IgD-negative memory B cell (primary cell): ENCODE data around the gene HERPUD1. TPM values are rescaled to one million over a fixed set of nuclear protein-coding genes. Genes with fewer than 3 reads are reported as not detected.
A peak's percentile ranks its signal among the peaks of the same experiment; 100 is the strongest.
"Not testable (repeated sequence)": the region's sequence is repeated elsewhere in the genome, so short reads cannot be mapped to it uniquely, and the experiment has no call there.

Experiments
- H3K27ac Mint-ChIP-seq, 3 donors: one replicate each; pipeline ENCODE4 v1.8.0; 2020 to 2022; ENCODE audit warnings: mild to moderate bottlenecking in 3 of 3, mixed read lengths in 3 of 3, moderate library complexity in 1 of 3
- H3K27me3 Mint-ChIP-seq: one replicate; pipeline ENCODE4 v1.8.0; 2021; ENCODE audit warnings: mixed read lengths
- H3K36me3 Mint-ChIP-seq: one replicate; pipeline ENCODE4 v1.8.0; 2020; ENCODE audit warnings: mild to moderate bottlenecking, mixed read lengths
- H3K4me1 Mint-ChIP-seq, 3 donors: one replicate each; pipeline ENCODE4 v1.8.0; 2020 to 2022; ENCODE audit warnings: mixed read lengths in 3 of 3, mild to moderate bottlenecking in 1 of 3
- H3K4me3 Mint-ChIP-seq, 4 donors: one replicate each; pipeline ENCODE4 v1.8.0; 2020 to 2022; ENCODE audit warnings: mild to moderate bottlenecking in 4 of 4, mixed read lengths in 4 of 4, moderate library complexity in 3 of 4
- H3K9me3 Mint-ChIP-seq, 3 donors: one replicate each; pipeline ENCODE4 v1.8.0; 2020 to 2021; ENCODE audit warnings: mixed read lengths in 3 of 3, mild to moderate bottlenecking in 1 of 3
- polyA plus RNA-seq: library from polyadenylated mRNA; unstranded; fragments of 300-500 nt; fragmentation: Illumina TruSeq; gene quantifications from one replicate; pipeline ENCODE4 v1.2.3, GENCODE V29; 2021

Gene HERPUD1
- polyA plus RNA-seq, 1 donor from 2014 or later: 298 TPM

GRCh38 chr16:56918467-56919012 lies 13.4 kb upstream of the HERPUD1 start:
- H3K4me3 Mint-ChIP-seq: peak overlapping the region in 3 of 4 donors; percentile 63 to 88 (median 82)
- no peaks in the 10 kb centered on the region for H3K9me3 Mint-ChIP-seq
- no peaks in the 10 kb centered on the region for H3K27me3 Mint-ChIP-seq
- H3K36me3 Mint-ChIP-seq: peaks cover 1% of the 10 kb centered on the region
- H3K4me1 Mint-ChIP-seq: peaks cover 35 to 61% (median 59%) of the 10 kb centered on the region in 3 donors
- peak overlapping the region; percentile 82 to 99 (median 90) for H3K27ac Mint-ChIP-seq

DNA sequence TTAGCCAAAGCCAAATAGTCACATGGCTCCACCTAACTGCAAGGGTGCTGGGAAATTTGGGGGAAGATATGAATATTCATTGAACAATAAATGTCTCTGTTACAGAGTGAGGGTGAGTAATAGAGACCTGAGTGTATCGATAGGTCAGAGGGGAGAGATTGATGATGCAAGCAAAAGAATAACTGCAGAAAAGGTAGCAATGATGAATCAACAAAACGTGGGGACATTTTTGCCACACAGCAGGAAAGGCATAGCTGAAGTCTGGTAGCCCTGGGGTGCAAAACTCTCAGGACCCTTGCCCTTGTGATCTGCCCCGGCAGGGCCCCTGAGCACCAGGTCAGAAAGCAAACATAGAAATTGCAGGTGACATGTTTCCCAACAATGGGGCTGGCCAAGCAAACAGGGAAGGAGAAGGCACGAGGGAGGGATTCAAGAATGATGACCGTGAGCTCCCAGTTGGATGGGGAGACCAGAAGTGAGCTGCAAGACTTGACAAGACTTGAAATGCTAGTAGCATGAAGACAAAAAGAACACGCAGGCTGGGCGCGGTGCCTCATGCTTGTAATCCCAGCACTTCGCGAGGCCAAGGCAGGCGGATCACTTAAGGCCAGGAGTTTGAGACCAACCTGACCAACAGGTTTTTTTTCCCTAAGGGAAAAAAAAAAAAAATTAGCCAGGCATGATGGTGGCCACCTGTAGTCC lies 12.7 kb upstream of the HERPUD1 start:
- no peaks in the 10 kb centered on the region for H3K27me3 Mint-ChIP-seq
- H3K4me1 Mint-ChIP-seq: peaks cover 33 to 56% (median 55%) of the 10 kb centered on the region in 3 donors
- peaks cover 1% of the 10 kb centered on the region for H3K36me3 Mint-ChIP-seq
- H3K27ac Mint-ChIP-seq: peak overlapping the region in 2 of 3 donors; percentile 82 to 99
- no peaks in the 10 kb centered on the region for H3K9me3 Mint-ChIP-seq
- peak overlapping the region in 3 of 4 donors; percentile 4 to 82 (median 35) for H3K4me3 Mint-ChIP-seq

DNA sequence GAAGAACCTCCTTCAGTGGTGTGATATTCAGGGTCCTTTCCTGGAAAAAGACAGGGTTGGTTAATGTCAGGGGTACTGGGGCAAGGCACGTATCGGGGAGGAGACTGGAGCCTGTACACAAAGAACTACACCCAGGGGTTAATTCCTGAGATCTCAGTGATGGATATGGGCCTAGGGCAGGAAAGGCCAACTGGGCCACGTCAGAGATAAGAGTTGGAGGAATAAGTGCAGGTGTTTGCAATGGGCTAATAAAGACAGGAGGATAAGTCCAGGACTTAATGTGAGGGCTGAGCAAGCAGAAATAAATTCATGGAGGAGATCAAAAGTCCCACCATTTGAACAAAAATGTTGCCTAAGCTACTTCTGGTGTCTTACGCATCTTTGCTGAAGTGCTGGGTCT lies 10.4 kb upstream of the HERPUD1 start:
- H3K4me1 Mint-ChIP-seq: peaks cover 36 to 46% (median 42%) of the 10 kb centered on the region in 3 donors
- no peaks in the 10 kb centered on the region for H3K27me3 Mint-ChIP-seq
- H3K9me3 Mint-ChIP-seq: no peaks in the 10 kb centered on the region
- H3K27ac Mint-ChIP-seq: no peak overlapping the region
- peaks cover 1% of the 10 kb centered on the region for H3K36me3 Mint-ChIP-seq
- H3K4me3 Mint-ChIP-seq: no peak overlapping the region

DNA sequence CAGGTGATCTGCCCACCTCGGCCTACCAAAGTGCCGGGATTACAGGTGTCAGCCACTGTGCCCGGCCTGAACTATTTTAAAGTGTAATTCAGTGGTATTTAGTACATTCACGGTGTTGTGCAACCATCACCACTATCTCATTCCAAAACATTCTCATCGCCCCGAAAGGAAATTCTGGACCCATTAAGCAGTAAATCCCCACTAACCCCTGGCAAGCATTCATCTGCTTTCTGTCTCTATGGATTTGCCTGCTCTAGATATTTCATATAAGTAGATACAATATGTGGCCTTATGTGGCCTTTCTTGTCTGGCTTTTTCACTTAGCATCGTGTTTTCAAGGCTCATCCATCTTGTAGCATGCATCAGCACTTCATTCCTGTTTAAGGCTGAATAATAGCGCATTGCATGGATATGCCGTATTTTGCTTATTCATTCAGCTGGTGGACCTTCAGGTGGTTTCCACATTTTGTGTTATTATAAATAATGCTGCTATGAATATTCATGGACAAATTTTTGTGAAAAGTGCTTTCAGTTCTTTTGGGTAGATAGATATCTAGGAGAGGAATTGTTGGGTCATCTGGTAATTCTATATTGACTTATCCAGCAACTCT lies 8.4 kb upstream of the HERPUD1 start:
- peaks cover 22 to 35% (median 28%) of the 10 kb centered on the region in 3 donors for H3K4me1 Mint-ChIP-seq
- no peaks in the 10 kb centered on the region for H3K9me3 Mint-ChIP-seq
- no peaks in the 10 kb centered on the region for H3K36me3 Mint-ChIP-seq
- no peak overlapping the region for H3K4me3 Mint-ChIP-seq
- H3K27ac Mint-ChIP-seq: no peak overlapping the region
- H3K27me3 Mint-ChIP-seq: no peaks in the 10 kb centered on the region

- no peaks in the 10 kb centered on the region for H3K36me3 Mint-ChIP-seq
- H3K4me1 Mint-ChIP-seq: peaks cover 7 to 25% (median 16%) of the 10 kb centered on the region in 3 donors
Observed at GRCh38 chr16:56927471-56927870, 4.5 kb upstream of the HERPUD1 start.

GRCh38 chr16:56929639-56930038 lies 2.3 kb upstream of the HERPUD1 start:
- peaks cover 12 to 28% (median 21%) of the 10 kb centered on the region in 3 donors for H3K4me1 Mint-ChIP-seq
- peak overlapping the region in 2 of 3 donors; percentile 71 to 98 for H3K27ac Mint-ChIP-seq
- H3K4me3 Mint-ChIP-seq: peak overlapping the region in 2 of 4 donors; percentile 54 to 100
- no peaks in the 10 kb centered on the region for H3K9me3 Mint-ChIP-seq
- H3K36me3 Mint-ChIP-seq: peaks cover 12% of the 10 kb centered on the region
- H3K27me3 Mint-ChIP-seq: no peaks in the 10 kb centered on the region

More at GRCh38 chr16:56927471-56927870, 4.5 kb upstream of the HERPUD1 start:
- H3K27ac Mint-ChIP-seq: peak overlapping the region in 1 of 3 donors; percentile 54
- no peaks in the 10 kb centered on the region for H3K9me3 Mint-ChIP-seq
- no peak overlapping the region for H3K4me3 Mint-ChIP-seq
- no peaks in the 10 kb centered on the region for H3K27me3 Mint-ChIP-seq

DNA sequence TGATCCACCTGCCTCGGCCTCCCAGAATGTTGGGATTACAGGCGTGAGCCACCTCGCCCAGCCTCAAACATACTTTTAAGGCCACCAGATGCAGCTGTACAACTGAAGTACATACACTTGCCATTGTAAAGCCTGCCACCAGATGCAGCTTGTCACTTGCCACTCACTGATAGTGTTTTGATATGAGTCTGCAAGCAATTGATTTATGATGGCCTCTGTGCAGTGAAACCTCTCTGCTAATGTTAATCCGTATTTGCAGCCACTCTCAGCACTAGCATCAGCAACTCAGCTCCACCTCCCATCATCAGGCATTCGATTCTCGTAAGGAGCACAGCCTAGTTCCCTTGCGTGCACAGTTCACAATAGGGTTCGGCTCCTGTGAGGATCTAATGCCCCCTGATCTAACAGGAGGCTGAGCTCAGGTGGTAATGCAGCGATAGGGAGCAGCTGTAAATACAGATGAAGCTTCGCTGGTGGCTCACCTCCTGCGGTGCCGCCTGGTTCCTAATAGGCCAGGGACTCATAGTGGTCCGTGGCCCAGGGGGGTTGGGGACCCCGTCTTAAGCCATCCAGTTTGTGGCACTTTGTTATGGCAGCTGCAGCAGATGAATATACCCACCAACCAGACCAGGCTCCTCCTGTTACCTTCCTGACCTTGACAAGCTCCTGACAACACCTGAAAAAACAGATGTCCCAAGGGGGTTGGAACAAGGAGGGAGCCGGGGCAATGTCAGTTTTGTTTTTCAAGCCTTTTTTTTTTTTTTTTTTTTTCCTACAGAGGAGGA lies 1.3 kb upstream of the HERPUD1 start:
- Mint-ChIP-seq H3K27me3 (no peaks in the 10 kb centered on the region), H3K27ac (peak overlapping the region; percentile 98 to 100 (median 99)), H3K4me1 (peaks cover 19 to 34% (median 28%) of the 10 kb centered on the region in 3 donors), H3K36me3 (peaks cover 20% of the 10 kb centered on the region), H3K9me3 (no peaks in the 10 kb centered on the region), H3K4me3 (peak overlapping the region; percentile 98 to 100 (median 99))

DNA sequence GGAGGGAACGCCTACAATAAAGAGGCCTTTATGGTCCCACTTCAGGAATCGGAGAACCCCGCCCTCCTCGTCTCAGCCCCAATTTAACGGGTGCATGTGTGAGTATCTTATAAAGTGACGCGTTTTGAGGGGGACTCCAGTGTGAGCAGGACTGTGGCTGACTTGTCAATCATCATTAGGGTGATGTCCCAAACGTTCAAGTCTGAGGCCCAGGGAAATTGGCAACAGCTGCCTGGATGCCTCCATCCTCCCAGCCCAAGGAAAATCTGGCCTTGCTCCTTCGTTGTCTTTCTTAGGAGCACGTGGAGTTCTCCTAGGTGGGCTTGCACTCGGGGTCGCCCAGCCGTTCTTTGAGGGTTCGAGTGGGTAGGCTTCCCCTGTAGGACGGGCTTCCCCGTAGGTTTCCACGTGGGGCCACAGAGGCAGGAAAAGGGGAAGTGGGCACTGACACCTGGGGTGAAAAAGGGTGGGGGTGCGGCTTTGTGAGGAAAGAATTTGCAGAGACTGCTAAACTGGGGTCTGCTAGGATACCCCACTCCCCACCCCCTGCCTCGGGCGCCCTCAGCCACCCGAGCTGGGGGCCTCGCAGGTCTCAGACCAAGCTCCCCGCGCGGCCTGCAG lies 561 bp upstream of the HERPUD1 start:
- H3K4me1 Mint-ChIP-seq: peaks cover 24 to 37% (median 32%) of the 10 kb centered on the region in 3 donors
- peak overlapping the region; percentile 98 to 100 (median 99) for H3K4me3 Mint-ChIP-seq

DNA sequence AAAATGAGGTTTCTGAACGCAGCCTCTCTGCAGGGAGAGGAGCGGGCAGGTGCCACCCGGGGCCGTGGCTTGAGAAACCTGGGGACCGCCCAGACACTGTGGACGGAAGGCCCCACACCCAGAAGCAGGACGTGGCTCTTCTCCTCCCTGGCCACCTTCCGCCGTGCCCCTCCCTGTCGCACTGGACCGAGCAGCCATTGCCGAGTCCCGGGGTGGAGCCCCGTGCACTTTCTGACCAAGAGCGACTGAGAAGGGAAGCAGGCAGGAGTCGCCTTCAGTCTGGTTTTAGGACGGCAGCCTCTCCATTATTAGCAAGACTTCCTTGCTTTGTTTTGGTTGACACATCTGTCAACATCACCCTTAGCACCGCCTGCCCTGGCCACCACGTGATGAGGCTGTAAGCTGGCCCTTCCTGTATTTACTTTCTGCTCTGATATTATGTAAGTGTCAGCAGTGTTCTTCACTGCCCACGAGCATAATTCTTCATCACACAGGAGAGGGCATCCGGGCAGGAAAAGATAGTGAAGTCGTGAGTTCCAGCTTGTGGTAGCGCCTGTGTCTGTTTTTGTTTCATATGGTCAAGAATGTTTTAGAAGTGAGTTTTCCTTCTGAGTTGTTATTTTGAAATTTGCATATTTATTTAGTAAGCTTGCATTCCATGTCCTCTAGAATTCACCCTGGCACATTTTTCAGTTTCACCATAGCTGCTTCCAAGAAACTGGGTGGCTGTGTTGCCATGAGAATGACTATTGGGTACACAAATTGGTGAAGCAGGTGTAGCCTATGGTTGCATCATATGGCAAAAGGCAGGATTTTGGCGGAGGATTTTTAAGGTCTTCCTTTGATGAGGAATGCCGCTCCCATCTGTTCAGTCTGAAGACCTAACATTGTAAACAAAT lies 1.0 kb downstream of the HERPUD1 start:
- H3K27me3 Mint-ChIP-seq: no peaks in the 10 kb centered on the region
- H3K4me1 Mint-ChIP-seq: peaks cover 34 to 46% (median 40%) of the 10 kb centered on the region in 3 donors
- H3K27ac Mint-ChIP-seq: peak overlapping the region; percentile 98 to 100 (median 99)
- H3K4me3 Mint-ChIP-seq: peak overlapping the region; percentile 98 to 100 (median 99)
- H3K36me3 Mint-ChIP-seq: peaks cover 30% of the 10 kb centered on the region
- H3K9me3 Mint-ChIP-seq: no peaks in the 10 kb centered on the region

More for the DNA sequence above, 561 bp upstream of the HERPUD1 start:
- peaks cover 23% of the 10 kb centered on the region for H3K36me3 Mint-ChIP-seq
- H3K27ac Mint-ChIP-seq: peak overlapping the region; percentile 98 to 100 (median 99)
- no peaks in the 10 kb centered on the region for H3K27me3 Mint-ChIP-seq
- H3K9me3 Mint-ChIP-seq: no peaks in the 10 kb centered on the region

- Mint-ChIP-seq H3K27me3 (peaks cover 2% of the 10 kb centered on the region), H3K4me3 (peak overlapping the region; percentile 98 to 100 (median 99)), H3K4me1 (peaks cover 41 to 50% (median 49%) of the 10 kb centered on the region in 3 donors), H3K9me3 (no peaks in the 10 kb centered on the region), H3K36me3 (peaks cover 39% of the 10 kb centered on the region), H3K27ac (peak overlapping the region; percentile 96 to 99 (median 98))
Observed at GRCh38 chr16:56933828-56934598, 2.1 kb downstream of the HERPUD1 start.

- Mint-ChIP-seq H3K36me3 (peaks cover 44% of the 10 kb centered on the region), H3K27ac (peak overlapping the region; percentile 96 to 99 (median 98)), H3K4me1 (peaks cover 48 to 57% (median 55%) of the 10 kb centered on the region in 3 donors), H3K4me3 (peak overlapping the region; percentile 98 to 100 (median 99))
- not testable (repeated sequence) for H3K27me3 Mint-ChIP-seq, H3K9me3 Mint-ChIP-seq
Observed at GRCh38 chr16:56934599-56935145, 2.7 kb downstream of the HERPUD1 start.

GRCh38 chr16:56935201-56935600 lies 3.3 kb downstream of the HERPUD1 start:
- Mint-ChIP-seq H3K27ac (peak overlapping the region; percentile 77 to 98 (median 96)), H3K4me3 (peak overlapping the region; percentile 98 to 100 (median 99)), H3K27me3 (peaks cover 4% of the 10 kb centered on the region), H3K4me1 (peaks cover 53 to 62% (median 61%) of the 10 kb centered on the region in 3 donors), H3K9me3 (no peaks in the 10 kb centered on the region), H3K36me3 (peaks cover 46% of the 10 kb centered on the region)
